ENCODE data around the gene ZNF865. TPM values are rescaled to one million over a fixed set of nuclear protein-coding genes. Genes with fewer than 3 reads are reported as not detected.

The ZNF865 gene
- total and polyA plus RNA-seq, 10 of the 15 experiments (the other 5 are each of a cell fraction or from before 2014, with no cell fraction given) = 0.02 to 18.3 (median 0.90) TPM

- TF ChIP-seq SREBF2 (IDR thresholded peaks at IDR 0.05; ENCODE audit: low read length) (no peak), BACH1 (IDR thresholded peaks at IDR 0.05; ENCODE audit: borderline replicate concordance) (peak; percentile 100), CBX5 (IDR thresholded peaks at IDR 0.05; ENCODE audit: low read depth) (no peak), RAD51 (IDR thresholded peaks at IDR 0.05) (no peak), EZH2 (IDR thresholded peaks at IDR 0.05; ENCODE audit: borderline replicate concordance, control insufficient read depth, low read depth, low read length) (no peak), TARDBP (IDR thresholded peaks at IDR 0.05; ENCODE audit: borderline replicate concordance) (no peak), DPF2 (IDR thresholded peaks at IDR 0.05) (peak; percentile 77; the same call in 1 of the 2 replicates), CBFB (IDR thresholded peaks at IDR 0.05; ENCODE audit: low read depth) (no peak; the same call in 1 of the 2 replicates), MTA3 (IDR thresholded peaks at IDR 0.05; ENCODE audit: borderline replicate concordance, low read length) (no peak), ZNF207 (IDR thresholded peaks at IDR 0.05; ENCODE audit: borderline replicate concordance) (peak; percentile 94), RUNX3 (IDR thresholded peaks at IDR 0.05; ENCODE audit: low read length) (peak; percentile 54), ZNF217 (IDR thresholded peaks at IDR 0.05) (peak; percentile 90), ZBED1 (IDR thresholded peaks at IDR 0.05; ENCODE audit: borderline replicate concordance) (no peak), BCL11A (IDR thresholded peaks at IDR 0.05; ENCODE audit: low read depth, low read length) (no peak), USF2 (IDR thresholded peaks at IDR 0.05; ENCODE audit: borderline replicate concordance, low read depth, low read length) (no peak), REST (IDR thresholded peaks at IDR 0.05; ENCODE audit: low read depth, low read length) (no peak), CEBPB (IDR thresholded peaks at IDR 0.05; ENCODE audit: borderline replicate concordance in 1 of 2, low read depth in 2 of 2, low read length in 2 of 2) (0 out of 4 replicates have a peak, but pooled peaks of 1 of the 2 experiments have one; percentile 6), PAX5 (IDR thresholded peaks at IDR 0.05; ENCODE audit: borderline replicate concordance, low read depth, low read length) (no peak; the same call in 1 of the 2 replicates), KLF5 (IDR thresholded peaks at IDR 0.05; ENCODE audit: partially characterized antibody) (peak; percentile 41), SREBF1 (IDR thresholded peaks at IDR 0.05; ENCODE audit: low read length) (no peak), MYC (IDR thresholded peaks at IDR 0.05; ENCODE audit: insufficient read depth, insufficient read length, insufficient replicate concordance, low read length, severe bottlenecking) (no peak), CTCF (IDR thresholded peaks at IDR 0.05 in 2 of 3, conservative IDR thresholded peaks at IDR 0.05 in 1 of 3; ENCODE audit: control insufficient read depth in 2 of 3, extremely low read depth in 1 of 3, insufficient read depth in 1 of 3, low read depth in 3 of 3, low read length in 3 of 3) (no peak), PKNOX1 (IDR thresholded peaks at IDR 0.05) (no peak), MEF2A (IDR thresholded peaks at IDR 0.05; ENCODE audit: insufficient read depth, low read depth, low read length) (no peak)
These were observed 42.5 kb downstream of the ZNF865 start, which contains the start of gene CCDC106 (continued) for GRCh38 chr19:55647732-55648584.
